GM21528 (cell line): ENCODE results near the gene ADAMTS17.
"Not testable (repeated sequence)": the region's sequence is repeated elsewhere in the genome, so short reads cannot be mapped to it uniquely, and the experiment has no call there.

ENCODE experiments used
- ATAC-seq: cut with Tn5 transposase; IDR thresholded peaks from one replicate; pipeline ENCODE4 v1.9.1; 2021; ENCODE audit warnings: mild to moderate bottlenecking, moderate library complexity; ENCODE audit not compliant: unreplicated experiment, low FRiP score

ADAMTS17 gene

GRCh38 chr15:99989095-99989494 is 352.7 kb downstream of the ADAMTS17 start:
- ATAC-seq: no peak

DNA sequence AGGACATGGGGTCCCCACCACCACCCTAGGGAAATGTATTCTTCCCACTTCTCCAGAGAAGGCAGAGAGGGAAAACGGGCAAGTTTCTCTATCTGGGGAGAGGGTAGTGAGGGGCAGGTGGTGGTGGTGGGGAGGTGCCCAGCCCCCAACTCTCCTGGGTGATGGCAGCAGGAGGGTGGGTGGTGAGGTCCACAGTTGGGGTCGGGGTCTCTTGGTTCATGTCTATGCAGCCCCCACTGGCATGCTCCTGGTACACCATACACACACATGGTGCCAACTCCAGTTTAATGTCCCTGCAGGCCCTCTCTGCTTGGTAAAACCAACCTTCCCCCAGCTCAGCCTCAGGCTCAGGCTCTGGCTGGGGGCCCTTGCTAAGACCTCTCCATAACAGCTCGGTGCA is 354.1 kb downstream of the ADAMTS17 start:
- ATAC-seq: no peak

GRCh38 chr15:99987119-99987506 is 354.7 kb downstream of the ADAMTS17 start:
- ATAC-seq: no peak

- no peak for ATAC-seq
Observed at GRCh38 chr15:99986297-99987118, 355.3 kb downstream of the ADAMTS17 start.

DNA sequence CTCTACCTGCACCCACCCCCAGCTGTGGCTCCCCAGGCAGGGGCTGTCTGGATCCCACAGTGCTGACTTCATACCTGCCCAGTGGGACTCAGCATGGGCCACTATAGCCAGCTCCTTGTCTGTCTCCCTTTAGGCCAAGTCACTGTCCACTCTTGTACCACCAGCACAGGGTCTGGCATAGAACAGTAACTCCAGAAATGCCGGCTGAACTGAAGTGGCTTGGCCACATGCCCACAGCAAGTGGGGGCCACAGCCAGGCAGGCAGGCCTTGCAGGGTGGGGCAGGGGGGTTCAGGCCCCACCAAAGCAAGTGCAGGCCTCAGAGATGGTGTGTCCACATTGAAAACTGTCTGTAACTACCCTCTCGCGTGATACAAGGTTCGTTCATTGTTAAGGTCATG is 355.9 kb downstream of the ADAMTS17 start:
- ATAC-seq: no peak

DNA sequence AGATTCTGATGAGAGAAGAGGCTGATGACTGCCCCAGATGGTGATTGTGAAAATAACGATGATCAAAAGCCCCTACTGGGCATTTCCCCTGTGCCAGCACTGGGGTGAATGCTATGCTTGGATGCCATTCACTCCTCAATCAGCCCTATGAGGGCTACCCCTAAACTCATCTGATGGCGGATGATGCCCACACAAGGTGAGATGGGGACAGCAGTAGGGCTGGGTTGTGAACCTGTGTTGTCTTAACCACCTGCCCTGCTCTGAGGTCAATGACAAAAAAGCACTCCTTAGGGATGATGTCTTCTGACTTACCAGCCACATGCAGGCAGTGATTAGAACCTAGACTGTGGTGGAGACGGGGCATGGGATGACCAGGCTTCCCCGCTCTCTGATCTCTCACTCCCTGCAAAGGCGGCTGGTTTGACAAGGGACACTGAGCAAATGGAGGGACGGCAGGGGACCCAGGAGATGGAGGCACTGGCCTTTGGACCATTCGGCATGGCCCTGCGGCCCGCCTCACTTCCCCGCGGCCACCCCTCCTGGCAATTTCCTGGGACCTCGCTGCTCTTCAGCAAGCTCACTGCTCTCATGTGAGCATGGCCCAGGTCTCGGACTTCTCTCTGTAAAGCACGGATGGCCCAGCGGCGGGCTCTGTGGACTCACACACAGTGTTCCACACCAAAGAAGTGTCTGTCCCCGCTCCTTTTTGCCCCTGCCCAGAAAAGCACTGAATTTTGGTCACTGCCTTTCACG is 357.1 kb downstream of the ADAMTS17 start:
- no peak for ATAC-seq

DNA sequence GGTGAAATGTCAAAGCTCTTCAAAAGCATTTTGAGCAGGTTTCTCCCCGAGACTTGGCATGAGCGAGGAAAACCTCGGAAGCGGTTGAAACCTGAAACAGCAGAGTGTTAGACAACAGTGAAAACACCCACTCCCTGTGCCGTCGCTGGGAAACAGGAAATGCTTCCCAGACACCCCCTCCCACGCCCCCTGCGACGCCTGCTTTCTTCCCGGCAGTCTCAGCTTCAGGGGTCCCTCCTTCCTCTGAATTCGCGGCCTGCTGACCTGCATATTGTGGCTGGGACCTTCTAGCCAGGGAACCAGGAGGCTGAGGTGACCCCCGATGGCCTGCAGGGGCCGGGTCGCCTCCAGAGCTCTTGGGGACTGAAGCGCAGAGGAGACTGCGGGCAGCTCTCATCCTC is 357.9 kb downstream of the ADAMTS17 start:
- ATAC-seq: no peak

GRCh38 chr15:99983171-99983885 is 358.4 kb downstream of the ADAMTS17 start:
- ATAC-seq: no peak

DNA sequence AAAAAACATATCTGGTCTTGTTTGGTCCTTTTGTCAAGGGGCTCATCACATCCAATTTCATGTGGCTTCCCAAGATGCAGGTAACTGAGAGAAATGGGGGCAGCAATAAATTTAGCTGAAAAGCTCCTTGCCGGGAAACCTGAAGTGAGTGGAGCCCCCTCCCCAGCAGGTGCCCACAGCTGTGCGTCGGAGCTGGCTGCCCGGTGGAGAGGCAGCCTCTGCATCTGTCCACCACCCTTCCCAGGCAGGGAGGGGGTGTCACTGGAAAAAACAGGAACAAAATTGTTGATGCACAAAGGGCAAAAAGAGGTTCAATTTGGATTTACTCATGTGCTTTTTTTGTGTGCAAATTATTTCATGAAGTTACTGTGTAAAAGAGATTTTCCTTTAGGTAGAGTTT is 359.1 kb downstream of the ADAMTS17 start:
- ATAC-seq: no peak

DNA sequence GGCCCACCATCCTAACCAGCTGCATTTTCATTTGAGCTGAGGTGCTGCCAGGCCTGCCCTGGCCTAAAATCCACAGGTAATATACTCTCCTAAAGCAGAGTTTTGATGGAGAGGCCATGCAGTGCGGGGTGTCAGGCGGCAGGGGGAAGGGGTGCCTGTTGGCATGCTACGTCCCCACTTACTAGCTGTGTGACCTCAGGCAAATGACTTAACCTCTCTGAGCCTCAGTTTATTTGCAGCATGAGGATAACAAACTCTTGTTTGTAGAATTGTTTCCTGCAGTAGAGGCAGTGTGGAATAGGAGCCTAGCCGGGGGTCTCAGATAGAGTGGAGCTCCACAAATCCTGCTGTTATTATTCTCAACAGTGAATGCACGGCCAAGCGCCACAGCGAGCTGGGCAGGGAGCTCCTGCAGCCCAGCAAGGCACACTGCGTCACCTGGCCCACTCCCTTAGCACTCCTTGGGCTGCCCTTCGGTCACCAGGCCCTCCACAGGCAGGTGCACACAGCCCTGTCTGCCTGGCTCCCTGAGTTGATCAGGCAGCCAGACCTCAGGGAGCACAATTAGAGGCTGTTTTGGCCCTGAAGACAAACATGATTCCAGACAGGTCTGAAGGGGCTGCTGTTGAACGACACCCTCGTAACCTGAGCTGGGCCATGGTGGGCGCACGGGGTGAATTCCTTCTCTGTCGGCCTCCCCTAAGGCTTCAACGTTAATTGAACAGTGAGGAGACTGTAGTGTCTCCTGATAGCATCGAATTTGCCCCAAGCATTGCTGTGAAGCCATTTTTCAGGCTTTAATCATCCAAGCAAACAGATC is 359.7 kb downstream of the ADAMTS17 start:
- ATAC-seq: no peak

GRCh38 chr15:99981191-99981647 is 360.6 kb downstream of the ADAMTS17 start:
- ATAC-seq: no peak

- no peak for ATAC-seq
Observed at GRCh38 chr15:99980752-99981151, 361.0 kb downstream of the ADAMTS17 start.

- not testable (repeated sequence) for ATAC-seq
Observed at GRCh38 chr15:99979886-99980285, 361.9 kb downstream of the ADAMTS17 start.

- no peak for ATAC-seq
Observed at GRCh38 chr15:99979371-99979770, 362.4 kb downstream of the ADAMTS17 start.

DNA sequence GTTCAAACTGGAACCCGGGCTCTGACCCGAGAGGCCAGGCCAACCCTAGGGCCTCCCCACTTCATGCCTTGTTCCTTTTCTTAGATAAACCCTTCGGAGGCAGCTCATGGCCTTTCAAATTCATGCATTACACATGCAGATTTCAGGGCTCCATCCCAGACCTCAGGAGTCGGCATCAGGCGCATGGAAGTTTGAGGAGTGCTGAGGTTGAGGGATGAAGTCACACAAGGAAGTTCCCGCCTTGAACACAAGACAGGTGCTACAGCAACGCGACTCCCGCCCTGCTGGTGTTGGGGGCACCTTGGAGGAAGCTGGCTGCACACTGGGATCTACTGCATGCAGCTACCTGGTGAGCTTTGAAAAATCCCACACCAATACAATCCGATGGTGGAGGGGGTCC is 363.3 kb downstream of the ADAMTS17 start:
- no peak for ATAC-seq

DNA sequence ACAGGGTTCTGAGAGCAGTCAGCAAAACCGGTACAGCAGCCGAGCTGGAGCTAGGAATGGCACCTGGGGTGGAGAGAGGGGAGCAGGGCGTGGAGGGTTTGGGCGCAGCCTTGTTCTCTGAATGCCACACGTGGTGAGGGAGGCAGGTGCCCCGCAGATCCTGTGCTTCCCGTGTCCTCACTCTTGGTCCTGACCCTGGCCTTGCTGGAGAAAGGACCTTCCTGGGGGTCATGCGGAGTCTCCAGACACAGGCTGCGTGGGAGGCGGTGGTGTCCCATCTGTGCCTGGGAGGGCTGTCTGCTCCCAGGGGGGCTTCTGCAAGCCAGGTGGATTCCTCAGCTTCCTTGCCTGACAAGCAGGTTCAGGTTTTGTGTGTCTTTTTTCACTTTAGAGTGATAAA is 363.8 kb downstream of the ADAMTS17 start:
- ATAC-seq: no peak

DNA sequence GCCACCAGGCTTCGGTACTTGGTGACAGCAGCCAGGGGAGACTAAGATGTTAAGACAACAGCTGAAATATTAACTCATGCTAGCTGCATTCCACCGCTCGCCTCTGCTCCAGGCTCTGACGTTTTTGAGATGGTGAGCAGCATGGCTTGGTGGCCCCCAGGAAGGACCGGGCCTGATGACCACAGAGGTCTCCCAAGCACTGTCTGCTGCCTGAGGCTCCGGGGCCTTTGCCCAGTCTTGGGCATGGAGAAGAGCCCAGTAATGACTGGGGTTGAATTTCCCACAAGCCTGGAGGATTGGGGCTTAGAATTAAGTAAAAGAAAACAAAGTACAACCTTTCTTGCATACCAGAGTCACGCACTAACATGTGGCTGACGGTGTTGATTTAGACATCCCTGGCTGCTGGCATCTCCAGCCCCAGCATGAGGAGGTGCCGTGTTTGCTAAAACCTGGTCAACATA is 364.9 kb downstream of the ADAMTS17 start:
- ATAC-seq: no peak

GRCh38 chr15:99976000-99976399 is 365.8 kb downstream of the ADAMTS17 start:
- no peak for ATAC-seq

- ATAC-seq: no peak
Observed at GRCh38 chr15:99974246-99974645, 367.5 kb downstream of the ADAMTS17 start.

DNA sequence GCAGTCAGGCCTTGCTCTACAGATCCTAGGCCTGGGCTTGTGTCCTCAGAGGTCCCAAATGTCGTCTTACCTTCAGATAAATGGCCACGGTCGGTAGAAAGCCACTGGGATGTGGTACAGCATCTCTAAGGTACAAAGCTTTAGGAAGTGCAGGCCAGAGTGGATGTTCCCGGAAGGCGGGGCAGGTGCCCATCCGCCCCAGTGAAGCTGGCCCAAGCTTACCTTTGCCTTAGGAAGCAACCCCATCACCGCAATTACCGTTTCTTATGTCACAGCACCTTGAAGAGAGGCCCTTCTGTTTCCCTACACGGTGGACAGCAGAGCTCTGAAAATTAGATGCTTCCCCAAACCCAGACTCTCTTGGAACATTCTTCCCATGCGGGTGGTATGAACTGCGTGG is 368.4 kb downstream of the ADAMTS17 start:
- no peak for ATAC-seq
